ENCODE results near the gene PCDHGA12.
"Not testable (repeated sequence)": the region's sequence is repeated elsewhere in the genome, so short reads cannot be mapped to it uniquely, and the experiment has no call there.

The PCDHGA12 gene

DNA sequence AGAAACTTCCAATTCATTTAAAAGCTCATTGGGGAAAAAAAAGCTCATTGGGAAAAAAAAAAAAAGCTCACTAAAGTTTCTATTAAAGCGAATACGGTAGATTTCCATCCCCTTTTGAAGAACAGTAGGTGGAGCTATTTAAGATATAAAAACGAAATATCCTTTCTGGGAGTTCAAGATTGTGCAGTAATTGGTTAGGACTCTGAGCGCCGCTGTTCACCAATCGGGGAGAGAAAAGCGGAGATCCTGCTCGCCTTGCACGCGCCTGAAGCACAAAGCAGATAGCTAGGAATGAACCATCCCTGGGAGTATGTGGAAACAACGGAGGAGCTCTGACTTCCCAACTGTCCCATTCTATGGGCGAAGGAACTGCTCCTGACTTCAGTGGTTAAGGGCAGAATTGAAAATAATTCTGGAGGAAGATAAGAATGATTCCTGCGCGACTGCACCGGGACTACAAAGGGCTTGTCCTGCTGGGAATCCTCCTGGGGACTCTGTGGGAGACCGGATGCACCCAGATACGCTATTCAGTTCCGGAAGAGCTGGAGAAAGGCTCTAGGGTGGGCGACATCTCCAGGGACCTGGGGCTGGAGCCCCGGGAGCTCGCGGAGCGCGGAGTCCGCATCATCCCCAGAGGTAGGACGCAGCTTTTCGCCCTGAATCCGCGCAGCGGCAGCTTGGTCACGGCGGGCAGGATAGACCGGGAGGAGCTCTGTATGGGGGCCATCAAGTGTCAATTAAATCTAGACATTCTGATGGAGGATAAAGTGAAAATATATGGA is at the start of gene PCDHGA12:
Gene PCDHGA12, plus strand, starts transcription at position 176 of the 782 bp plus-strand sequence. Its CDS starts 253 bp downstream, at position 429.
- FAIRE-seq: no peak

DNA sequence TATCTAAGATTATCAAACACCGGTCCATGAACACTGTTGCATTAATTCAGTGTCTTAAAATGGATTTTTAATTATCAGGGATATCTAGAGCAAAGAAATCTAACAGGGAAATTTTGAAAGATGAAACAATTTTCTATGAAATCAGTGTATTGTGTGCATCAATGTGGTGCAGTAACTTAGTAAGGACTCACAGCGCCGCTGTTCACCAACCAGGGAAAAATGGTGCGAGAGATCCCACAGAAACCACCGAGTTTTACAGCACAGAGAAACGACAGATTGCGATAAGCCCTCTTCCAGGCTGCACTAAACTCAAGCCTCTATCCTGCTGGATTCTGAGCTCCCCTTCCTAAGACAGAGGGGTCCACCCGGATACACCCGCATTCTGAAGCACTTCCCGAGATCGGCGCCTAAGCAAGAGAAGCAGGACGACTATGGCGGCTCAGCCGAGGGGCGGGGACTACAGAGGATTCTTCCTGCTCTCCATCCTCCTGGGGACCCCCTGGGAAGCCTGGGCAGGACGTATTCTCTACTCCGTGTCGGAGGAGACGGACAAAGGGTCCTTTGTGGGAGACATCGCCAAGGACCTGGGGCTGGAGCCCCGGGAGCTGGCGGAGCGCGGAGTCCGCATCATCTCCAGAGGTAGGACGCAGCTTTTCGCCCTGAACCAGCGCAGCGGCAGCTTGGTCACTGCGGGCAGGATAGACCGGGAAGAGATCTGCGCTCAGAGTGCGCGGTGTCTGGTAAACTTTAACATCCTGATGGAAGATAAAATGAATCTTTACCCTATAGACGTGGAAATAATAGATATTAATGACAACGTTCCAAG is 47.6 kb upstream of the PCDHGA12 start, which contains the start of gene PCDHGA7:
Gene PCDHGA7, plus strand, starts transcription at position 274 of the 826 bp plus-strand sequence. Its CDS starts 158 bp downstream, at position 432.
- no peak for FAIRE-seq

DNA sequence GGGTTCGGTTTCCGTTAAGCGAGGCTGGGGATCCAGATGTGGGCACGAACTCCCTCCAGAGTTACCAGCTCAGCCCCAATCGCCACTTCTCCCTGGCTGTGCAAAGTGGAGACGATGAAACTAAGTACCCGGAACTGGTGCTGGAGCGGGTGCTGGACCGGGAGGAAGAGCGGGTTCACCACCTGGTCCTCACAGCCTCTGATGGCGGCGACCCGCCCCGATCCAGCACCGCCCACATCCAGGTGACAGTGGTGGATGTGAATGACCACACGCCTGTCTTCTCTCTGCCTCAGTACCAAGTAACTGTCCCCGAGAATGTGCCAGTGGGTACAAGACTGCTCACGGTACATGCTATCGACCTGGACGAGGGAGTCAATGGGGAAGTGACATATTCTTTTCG is 47.0 kb upstream of the PCDHGA12 start:
- FAIRE-seq: no peak

DNA sequence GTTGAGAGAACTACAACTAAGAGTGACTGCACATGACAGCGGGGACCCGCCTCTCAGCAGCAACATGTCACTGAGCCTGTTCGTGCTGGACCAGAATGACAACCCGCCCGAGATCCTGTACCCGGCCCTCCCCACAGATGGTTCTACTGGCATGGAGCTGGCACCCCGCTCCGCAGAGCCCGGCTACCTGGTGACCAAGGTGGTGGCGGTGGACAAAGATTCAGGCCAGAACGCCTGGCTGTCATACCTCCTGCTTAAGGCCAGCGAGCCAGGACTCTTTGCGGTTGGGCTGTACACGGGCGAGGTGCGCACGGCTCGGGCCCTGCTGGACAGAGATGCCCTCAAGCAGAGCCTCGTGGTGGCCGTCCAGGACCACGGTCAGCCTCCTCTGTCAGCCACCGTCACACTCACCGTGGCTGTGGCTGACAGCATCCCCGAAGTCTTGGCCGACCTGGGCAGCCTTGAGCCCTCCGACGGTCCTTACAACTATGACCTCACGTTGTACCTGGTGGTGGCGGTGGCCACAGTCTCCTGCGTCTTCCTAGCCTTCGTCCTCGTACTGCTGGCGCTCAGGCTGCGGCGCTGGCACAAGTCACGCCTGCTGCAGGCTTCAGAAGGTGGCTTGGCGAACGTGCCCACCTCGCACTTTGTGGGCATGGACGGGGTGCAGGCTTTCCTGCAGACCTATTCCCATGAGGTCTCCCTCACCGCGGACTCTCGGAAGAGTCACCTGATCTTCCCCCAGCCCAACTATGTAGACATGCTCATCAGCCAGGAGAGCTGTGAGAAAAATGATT is 45.6 kb upstream of the PCDHGA12 start:
- no peak for FAIRE-seq

DNA sequence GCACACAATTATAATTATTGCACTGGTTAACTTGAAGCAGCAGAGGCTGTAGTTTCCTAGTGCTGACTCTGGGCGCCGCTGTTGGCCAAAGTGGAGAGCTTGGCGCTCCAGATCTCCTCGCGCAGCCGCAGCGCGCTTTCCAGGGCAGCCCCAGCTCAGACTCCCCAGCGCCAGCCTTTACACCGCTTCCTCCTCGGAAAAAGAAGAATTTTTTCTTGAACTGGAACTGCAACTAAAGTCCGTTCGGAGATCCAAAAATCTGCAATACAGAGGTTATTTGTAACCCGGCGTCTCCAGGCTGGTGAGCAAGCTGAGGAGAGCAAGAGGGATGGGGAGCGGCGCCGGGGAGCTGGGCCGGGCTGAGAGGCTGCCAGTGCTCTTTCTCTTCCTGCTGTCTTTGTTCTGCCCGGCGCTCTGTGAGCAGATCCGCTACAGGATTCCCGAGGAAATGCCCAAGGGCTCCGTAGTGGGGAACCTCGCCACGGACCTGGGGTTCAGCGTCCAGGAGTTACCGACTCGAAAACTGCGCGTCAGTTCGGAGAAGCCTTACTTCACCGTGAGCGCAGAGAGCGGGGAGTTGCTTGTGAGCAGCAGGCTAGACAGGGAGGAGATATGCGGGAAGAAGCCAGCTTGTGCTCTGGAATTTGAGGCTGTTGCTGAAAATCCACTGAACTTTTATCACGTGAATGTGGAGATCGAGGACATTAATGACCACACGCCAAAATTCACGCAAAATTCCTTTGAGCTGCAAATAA is 42.6 kb upstream of the PCDHGA12 start, which contains the start of gene PCDHGB4:
Gene PCDHGB4, plus strand, starts transcription at position 142 of the 755 bp plus-strand sequence. Its CDS starts 187 bp downstream, at position 329.
- FAIRE-seq: not testable (repeated sequence)

DNA sequence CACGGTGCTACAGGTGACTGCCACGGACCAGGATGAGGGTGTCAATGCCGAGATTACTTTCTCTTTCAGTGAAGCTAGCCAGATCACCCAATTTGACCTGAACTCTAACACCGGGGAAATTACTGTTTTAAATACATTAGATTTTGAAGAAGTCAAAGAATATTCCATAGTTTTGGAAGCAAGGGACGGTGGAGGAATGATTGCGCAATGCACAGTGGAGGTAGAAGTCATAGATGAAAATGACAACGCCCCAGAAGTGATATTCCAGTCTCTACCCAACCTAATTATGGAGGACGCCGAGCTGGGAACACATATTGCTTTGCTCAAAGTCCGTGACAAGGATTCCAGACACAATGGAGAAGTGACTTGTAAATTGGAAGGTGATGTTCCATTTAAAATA is 41.6 kb upstream of the PCDHGA12 start:
- FAIRE-seq: no peak

DNA sequence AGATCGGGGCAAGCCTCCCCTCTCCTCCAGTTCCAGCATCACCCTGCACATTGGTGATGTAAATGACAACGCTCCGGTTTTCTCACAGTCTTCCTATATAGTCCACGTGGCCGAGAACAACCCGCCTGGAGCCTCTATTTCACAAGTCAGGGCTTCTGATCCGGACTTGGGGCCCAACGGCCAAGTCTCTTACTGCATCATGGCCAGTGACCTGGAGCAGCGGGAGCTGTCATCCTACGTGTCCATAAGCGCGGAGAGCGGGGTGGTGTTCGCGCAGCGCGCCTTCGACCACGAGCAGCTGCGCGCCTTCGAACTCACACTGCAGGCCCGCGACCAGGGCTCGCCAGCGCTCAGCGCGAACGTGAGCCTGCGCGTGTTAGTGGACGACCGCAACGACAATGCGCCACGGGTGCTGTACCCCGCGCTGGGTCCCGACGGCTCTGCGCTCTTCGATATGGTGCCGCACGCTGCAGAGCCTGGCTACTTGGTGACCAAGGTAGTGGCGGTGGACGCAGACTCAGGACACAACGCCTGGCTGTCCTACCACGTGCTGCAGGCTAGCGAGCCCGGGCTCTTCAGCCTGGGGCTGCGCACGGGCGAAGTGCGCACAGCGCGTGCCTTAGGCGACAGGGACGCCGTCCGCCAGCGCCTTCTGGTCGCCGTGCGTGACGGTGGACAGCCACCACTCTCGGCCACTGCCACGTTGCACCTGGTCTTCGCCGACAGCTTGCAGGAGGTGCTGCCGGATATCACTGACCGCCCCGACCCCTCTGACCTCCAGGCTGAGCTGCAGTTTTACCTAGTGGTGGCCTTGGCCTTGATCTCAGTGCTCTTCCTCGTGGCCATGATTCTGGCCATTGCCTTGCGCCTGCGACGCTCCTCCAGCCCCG is 40.9 kb upstream of the PCDHGA12 start:
- FAIRE-seq: no peak

DNA sequence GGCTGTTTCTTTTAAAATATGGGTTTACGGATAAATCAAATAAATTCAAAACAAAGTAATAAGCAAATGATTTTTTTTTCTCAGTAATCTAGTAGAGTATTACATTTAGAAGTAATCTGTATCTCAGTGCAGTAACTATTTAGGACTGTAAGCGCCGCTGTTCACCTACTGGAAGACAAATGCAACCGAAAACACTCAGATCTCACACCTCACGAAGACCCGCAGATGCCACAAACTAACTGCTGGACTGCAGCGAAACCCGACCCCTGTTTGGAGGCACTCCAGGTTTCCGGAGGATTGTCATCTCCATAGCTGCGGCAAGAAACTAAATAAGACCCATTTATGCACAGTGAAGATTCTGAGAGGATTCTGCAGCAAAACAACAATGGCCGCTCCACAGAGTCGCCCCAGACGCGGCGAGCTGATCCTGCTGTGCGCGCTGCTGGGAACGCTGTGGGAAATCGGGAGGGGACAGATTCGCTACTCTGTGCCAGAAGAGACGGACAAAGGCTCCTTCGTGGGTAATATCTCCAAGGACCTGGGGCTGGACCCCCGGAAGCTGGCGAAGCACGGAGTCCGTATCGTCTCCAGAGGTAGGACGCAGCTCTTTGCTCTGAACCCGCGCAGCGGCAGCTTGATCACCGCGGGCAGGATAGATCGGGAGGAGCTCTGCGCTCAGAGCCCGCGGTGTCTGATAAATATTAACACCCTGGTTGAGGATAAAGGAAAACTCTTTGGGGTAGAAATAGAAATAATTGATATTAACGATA is 37.7 kb upstream of the PCDHGA12 start, which contains the start of gene PCDHGA8:
Gene PCDHGA8, plus strand, starts transcription at position 205 of the 770 bp plus-strand sequence. Its CDS starts 181 bp downstream, at position 386.
- FAIRE-seq: no peak

DNA sequence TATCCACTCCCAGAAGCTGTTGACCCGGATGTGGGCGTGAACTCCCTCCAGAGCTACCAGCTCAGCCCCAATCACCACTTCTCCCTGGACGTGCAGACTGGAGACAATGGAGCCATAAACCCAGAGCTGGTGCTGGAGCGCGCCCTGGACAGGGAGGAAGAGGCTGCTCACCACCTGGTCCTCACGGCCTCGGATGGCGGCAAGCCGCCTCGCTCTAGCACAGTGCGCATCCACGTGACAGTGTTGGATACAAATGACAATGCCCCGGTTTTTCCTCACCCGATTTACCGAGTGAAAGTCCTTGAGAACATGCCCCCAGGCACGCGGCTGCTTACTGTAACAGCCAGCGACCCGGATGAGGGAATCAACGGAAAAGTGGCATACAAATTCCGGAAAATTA is 37.0 kb upstream of the PCDHGA12 start:
- no peak for FAIRE-seq

DNA sequence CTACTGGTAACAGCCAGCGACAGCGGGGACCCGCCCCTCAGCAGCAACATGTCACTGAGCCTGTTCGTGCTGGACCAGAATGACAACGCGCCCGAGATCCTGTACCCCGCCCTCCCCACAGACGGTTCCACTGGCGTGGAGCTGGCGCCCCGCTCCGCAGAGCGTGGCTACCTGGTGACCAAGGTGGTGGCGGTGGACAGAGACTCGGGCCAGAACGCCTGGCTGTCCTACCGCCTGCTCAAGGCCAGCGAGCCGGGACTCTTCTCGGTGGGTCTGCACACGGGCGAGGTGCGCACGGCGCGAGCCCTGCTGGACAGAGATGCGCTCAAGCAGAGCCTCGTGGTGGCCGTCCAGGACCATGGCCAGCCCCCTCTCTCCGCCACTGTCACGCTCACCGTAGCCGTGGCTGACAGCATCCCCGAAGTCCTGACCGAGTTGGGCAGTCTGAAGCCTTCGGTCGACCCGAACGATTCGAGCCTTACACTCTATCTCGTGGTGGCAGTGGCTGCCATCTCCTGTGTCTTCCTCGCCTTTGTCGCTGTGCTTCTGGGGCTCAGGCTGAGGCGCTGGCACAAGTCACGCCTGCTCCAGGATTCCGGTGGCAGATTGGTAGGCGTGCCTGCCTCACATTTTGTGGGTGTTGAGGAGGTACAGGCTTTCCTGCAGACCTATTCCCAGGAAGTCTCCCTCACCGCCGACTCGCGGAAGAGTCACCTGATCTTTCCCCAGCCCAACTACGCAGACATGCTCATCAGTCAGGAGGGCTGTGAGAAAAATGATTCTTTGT is 35.7 kb upstream of the PCDHGA12 start:
- FAIRE-seq: not testable (repeated sequence)

DNA sequence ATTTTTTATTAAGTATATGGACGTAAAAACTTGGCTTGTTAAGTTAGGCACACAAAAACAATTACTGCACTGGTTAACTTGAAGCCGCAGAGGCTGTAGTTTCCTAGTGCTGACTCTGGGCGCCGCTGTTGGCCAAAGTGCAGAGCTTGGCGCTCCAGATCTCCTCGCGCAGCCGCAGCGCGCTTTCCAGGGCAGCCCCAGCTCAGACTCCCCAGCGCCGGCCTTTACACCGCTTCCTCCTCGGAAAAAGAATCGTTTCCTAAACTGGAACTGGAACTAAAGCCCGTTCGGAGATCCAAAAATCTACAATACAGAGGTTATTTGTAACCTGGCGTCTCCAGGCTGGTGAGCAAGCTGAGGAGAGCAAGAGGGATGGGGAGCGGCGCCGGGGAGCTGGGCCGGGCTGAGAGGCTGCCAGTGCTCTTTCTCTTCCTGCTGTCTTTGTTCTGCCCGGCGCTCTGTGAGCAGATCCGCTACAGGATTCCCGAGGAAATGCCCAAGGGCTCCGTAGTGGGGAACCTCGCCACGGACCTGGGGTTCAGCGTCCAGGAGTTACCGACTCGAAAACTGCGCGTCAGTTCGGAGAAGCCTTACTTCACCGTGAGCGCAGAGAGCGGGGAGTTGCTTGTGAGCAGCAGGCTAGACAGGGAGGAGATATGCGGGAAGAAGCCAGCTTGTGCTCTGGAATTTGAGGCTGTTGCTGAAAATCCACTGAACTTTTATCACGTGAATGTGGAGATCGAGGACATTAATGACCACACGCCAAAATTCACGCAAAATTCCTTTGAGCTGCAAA is 32.4 kb upstream of the PCDHGA12 start, which contains the start of gene PCDHGB5:
Gene PCDHGB5, plus strand, starts transcription at position 192 of the 796 bp plus-strand sequence. Its CDS starts 181 bp downstream, at position 373.
- FAIRE-seq: not testable (repeated sequence)

DNA sequence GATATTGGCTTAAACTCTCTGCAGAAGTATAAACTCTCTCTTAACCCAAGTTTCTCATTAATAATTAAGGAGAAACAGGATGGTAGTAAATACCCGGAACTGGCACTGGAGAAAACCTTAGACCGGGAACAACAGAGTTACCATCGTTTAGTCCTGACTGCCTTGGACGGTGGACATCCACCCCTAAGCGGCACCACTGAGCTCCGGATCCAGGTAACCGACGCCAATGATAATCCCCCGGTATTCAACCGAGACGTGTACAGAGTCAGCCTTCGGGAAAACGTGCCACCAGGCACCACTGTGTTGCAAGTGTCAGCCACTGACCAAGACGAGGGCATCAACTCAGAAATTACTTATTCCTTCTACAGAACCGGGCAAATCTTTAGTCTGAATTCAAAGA is 31.7 kb upstream of the PCDHGA12 start:
- FAIRE-seq: no peak

DNA sequence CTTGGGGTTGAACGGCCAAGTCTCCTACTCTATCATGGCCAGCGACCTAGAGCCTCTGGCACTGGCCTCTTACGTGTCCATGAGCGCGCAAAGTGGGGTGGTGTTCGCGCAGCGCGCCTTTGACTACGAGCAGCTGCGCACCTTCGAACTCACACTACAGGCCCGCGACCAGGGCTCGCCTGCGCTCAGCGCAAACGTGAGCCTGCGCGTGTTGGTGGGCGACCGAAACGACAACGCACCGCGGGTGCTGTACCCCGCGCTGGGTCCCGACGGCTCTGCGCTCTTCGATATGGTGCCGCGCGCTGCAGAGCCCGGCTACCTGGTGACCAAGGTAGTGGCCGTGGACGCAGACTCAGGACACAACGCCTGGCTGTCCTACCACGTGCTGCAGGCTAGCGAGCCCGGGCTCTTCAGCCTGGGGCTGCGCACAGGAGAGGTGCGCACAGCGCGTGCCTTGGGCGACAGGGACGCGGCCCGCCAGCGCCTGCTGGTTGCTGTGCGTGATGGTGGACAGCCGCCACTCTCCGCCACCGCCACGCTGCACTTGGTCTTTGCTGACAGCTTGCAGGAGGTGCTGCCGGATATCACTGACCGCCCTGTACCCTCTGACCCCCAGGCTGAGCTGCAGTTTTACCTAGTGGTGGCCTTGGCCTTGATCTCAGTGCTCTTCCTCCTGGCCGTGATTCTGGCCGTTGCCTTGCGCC is 30.6 kb upstream of the PCDHGA12 start:
- FAIRE-seq: no peak

DNA sequence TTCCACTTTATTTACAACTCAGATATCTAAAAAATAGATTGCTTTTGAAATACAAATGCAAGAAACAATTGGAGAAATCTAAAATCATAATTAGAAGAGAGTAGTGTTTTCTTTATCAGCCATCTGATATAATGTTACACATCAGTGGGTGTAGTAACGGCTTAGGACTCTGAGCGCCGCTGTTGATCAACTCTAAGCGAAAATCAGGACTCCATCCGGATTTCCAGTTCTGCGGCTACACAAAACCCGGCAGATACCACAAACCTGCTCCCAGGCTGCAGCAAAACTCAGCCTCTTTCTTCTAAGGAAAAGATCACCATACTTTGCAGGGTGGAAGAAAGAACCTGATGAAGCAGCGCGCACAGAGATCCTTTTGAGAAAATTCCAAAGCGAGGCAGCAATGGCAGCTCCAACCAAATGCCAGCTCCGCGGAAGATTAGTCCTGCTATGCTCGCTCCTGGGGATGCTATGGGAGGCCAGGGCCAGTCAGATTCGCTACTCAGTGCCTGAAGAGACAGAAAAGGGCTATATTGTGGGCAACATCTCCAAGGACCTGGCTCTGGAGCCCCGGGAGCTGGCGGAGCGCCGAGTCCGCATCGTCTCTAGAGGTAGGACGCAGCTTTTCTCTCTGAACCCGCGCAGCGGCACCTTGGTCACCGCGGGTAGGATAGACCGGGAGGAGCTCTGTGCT is 27.6 kb upstream of the PCDHGA12 start, which contains the start of gene PCDHGA9:
Gene PCDHGA9, plus strand, starts transcription at position 226 of the 691 bp plus-strand sequence. Its CDS starts 175 bp downstream, at position 401.
- FAIRE-seq: no peak

DNA sequence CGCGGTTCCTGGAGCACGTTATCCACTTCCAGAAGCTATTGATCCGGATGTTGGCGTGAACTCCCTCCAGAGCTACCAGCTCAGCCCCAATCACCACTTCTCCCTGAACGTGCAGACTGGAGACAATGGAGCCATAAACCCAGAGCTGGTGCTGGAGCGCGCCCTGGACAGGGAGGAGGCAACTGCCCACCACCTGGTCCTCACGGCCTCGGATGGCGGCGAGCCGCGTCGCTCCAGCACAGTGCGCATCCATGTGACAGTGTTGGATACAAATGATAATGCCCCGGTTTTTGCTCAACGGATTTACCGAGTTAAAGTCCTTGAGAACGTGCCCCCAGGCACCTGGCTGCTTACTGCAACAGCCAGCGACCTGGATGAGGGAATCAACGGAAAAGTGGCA is 26.9 kb upstream of the PCDHGA12 start:
- no peak for FAIRE-seq

DNA sequence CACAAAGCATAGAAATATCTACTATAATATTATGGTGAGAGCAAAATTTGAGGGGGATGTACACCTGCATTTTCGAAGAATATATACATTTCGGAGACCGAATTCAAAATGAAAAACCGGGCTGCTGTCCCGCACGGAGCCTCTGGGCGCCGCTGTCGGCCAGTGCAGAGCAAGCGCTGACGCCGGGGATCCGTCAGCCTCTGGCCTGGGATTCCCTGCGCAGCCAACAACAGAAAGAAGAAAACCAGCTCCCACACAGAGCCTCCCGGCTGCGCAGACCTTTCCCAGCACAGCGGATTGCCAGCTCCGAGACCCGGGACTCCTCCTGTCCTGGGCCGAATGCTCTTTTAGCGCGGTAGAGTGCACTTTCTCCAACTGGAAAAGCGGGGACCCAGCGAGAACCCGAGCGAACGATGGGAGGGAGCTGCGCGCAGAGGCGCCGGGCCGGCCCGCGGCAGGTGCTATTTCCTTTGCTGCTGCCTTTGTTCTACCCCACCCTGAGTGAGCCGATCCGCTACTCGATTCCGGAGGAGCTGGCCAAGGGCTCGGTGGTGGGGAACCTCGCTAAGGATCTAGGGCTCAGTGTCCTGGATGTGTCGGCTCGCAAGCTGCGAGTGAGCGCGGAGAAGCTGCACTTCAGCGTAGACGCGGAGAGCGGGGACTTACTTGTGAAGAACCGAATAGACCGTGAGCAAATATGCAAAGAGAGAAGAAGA is 22.4 kb upstream of the PCDHGA12 start, which contains the start of gene PCDHGB6:
Gene PCDHGB6, plus strand, starts transcription at position 232 of the 716 bp plus-strand sequence. Its CDS starts 182 bp downstream, at position 414.
- not testable (repeated sequence) for FAIRE-seq

All from colon (tissue), 2 donors.